Fibroblast of skin of left biceps (primary cell): Measurements from ENCODE around the gene GALNTL6.
A peak's percentile ranks its signal among the peaks of the same experiment; 100 is the strongest.

Experiments
- DNase-seq, 2 experiments: peaks; one replicate each; pipeline ENCODE4 v3.0.0-alpha.2; 2013; ENCODE audit warnings: low read depth in 2 of 2

Gene GALNTL6

DNA sequence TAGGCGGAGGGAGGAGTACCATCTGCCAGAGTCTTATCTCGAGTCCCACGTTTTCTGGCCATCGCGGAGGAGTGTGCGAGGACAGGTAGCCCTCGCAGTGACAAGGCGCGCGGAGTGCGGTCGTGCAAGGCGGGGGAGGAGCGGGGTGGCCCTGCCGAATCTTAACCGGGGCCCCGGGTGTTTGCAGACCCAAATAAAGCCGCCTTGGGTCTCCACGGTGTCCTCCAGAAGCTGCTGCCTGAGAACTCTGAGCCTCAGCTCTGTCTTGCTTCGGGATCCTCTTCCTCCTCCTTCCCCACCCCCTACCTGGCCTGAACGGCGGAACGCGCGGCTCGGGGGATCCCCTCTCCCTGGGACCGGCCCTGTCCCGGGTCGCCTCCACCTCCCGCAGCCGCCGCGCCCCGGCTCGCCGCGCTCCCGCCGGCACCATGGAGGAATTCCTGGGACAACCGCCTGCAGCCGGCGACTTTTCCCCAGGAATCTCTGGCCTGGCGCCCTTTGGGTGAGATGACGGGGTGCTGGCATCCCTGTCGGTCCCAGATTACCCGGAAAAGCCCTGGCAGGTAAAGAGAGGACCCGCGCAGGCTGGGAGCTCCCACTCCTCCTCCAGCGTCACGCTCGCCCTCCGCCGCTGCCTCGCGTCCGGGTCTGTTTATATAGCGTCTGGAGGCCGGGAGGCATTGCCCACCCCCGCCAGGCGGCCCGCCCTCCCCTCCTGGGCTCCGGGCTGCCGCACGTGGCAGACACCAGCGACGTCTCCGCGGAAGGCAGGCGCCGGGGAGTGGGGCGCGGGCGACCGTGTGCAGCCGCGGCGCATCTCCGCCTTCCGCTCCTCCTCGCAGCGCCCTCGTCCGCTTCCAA lies at the start of gene GALNTL6:
Gene GALNTL6 (plus strand): TSS at position 740 of the 861 bp plus-strand sequence.
- DNase-seq: peak; percentile 3 to 4

DNA sequence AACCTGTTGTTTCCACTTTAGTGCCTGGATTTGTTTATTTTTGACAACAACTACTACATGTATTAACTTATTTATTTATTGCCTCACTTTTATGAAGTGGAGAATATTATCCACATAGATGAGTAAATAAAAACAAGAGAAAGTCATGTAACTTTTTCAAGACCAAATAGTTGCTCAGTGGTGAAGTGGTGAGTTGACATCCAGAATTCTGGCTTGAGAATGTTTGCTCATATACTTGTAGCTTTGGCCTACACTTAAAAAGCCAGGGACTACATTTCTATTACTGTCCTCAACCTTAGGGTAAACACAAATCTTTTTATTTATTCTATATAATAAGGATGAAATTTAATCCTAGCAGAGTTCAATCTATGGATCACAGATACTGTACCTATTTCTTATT lies 47.7 kb upstream of the GALNTL6 start:
- DNase-seq: no peak

DNA sequence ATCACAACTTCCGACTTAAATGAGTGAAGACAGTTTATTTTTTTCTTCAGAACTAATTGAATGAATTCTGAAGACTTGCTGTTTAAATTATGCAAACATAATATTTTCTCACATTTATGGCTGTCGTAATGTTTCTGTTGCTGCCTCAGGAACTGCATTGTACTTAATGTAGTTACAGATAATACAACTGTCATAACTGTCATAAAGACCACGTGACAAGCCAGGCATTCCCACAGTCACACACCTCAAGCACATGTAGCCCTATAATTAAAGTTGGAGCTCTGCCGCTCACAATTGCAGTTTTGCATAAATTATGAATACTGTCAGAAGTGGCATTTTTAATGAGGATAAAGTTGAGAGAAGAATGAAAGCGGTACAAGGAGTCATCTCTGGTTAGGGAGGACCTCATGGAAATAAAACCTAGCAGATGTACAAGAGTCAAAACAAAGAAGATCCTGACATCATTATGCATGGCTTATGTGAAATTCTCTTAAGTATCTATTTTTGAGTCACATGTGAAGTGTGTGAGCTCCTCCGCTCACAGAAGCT lies 38.5 kb upstream of the GALNTL6 start:
- DNase-seq: no peak

DNA sequence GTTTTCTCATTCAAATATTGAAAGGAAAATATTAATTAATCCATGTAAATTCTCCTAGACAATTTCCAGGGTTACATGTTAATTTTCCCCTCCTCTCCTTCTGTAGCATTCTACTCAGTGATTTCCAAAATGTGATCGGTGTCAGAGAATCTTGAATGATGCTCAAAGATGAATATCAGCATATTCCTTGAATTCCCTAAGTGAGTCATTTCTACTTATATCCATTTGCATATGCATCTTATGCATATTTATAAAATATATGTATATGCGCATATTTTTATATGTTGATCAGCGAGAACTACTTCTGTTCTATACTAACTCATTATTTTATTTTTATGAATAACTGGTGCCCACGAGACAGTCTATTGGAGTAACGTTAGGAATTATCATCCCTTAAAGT lies 33.9 kb upstream of the GALNTL6 start:
- DNase-seq: no peak

DNA sequence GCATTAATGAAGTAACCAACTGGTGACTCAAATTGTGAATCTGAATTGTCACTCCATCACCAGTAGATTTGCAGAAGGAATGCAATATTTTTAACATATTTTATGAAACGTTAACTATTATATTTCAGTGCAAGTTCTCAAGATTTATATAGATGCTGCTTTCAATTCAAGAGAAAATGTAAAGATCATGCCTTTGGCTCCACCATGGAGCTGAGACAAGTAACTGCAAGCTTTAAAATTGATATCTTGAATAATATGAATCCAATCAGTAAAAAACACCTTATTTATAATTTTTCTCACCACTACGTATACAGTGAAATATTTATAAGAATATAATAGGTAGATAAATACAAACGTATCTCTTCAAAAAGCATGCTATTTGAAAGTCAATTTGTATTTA lies 27.8 kb upstream of the GALNTL6 start:
- no peak for DNase-seq

DNA sequence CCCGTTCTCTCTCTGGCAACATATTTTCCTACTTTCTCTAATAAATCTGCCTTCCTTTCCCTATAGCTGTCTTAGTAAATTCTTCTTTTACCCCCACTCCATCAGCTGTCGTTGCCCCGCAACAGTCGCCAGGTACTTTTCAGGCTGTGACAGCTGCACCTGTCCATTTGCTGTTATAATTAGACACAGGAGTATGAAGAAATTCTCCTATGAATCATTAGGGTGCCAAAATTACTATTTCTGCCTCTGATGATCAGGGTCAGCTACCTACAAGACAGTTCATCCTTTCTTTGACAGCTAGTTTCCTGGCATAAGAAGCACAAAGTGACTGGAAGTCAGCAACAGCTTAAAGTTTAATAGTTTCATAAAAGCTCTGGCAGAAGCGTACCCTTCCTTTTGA lies 19.5 kb upstream of the GALNTL6 start:
- no peak for DNase-seq

DNA sequence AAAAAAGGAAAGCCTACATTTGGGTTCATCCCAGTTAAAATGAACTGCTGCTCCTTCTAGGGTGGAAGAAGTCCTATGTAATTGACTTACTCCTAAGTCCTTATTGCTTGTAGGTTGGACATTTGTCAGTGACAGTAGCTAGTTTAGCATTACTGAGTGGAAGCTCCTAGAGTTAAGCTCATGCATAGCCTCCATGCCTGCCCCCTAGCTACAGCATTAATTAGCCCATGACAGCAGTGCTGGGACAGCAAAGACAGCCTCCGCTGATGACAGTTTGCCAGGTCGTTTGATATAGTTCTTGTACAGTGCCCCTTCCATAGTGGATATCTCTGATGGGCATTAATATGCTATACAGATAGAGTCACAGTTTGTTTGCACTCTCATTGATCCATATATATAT lies 18.7 kb upstream of the GALNTL6 start:
- DNase-seq: no peak

DNA sequence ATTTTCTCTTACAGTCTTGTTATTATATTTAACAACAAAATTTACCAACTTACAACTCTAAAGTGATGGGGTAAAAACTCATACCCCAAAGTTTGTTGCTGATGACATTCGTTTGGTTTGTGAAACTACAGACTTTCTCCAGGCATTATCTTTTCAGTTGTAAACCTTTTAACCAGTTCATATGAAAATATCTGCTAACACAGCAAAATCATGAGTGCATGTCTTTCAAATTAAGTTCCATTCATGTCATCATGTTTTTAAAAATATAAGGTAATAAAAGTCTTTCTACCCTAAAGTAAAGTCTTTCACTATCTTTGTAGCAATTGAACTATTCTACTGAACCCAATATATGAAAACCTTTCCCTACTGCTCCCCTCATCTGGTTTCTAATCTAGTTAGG lies 3.4 kb upstream of the GALNTL6 start:
- DNase-seq: no peak

DNA sequence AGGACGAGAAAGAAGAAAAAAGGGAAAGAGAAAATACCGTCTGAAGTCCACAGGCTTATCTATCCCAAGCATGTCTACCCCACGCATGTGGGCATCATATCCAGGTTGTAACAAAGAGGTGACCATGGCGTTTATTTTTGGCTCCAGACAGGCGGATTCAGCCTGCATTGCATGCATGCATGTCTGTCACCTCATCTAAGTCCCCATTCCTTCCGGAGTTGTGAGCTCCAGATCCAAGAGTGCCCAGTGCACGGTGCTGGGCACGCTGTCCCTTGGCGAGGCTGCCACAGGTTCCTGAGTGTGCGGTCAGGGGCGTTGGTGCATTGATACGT lies 905 bp upstream of the GALNTL6 start:
- DNase-seq: no peak

DNA sequence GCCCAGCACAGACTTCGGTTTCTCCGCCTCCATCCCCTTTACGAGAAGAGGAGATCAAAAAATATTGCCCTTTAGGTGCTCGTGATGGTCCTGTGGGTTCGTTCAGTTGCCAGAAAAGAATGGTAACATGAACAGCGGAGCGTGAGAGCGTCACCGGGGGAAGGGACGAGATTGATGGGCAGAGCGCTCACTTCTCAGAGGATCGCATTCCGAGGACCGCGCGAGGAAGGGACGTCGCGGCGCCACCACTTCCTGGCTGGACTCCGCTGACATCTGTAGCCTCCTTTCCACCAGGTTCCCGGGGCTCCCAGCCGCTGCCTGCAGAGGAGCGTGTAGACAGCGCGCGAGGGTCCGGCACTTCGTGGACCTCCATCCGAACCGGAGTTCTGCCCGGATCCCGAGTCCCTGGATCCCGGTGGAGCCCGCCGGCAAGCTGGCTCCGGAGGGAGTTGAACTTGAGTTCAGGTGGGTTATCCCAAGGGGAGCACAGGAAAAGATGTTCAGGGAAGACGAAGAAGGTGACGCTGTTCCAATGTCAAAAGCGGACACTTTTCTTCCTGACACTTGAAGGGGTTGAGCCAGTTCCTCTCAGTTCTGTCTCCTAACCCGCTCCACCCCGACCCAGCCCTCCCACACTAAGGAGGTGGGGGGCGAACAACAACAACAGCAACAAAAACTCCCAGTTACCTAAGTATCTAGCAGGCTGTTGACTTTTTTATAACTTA lies 484 bp downstream of the GALNTL6 start:
- no peak for DNase-seq

DNA sequence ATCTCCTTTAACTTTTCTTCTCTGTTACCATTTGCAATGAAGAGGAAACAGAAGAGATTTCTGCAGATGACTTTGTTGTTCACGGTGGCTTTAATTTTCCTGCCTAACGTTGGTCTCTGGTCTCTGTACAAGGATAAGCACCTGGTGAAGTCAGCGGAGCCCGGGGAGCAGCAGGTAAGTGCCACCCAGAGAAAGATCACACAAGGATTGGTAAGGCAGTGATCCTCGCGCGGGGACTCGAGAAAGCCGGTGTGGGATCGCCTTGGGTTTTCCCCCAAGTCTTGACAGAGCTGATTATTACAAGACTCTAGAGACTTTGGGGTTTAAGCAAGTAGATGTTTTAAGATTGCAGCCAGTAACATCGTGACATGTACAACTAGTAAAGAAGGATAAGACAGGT lies 1.3 kb downstream of the GALNTL6 start:
- no peak for DNase-seq

DNA sequence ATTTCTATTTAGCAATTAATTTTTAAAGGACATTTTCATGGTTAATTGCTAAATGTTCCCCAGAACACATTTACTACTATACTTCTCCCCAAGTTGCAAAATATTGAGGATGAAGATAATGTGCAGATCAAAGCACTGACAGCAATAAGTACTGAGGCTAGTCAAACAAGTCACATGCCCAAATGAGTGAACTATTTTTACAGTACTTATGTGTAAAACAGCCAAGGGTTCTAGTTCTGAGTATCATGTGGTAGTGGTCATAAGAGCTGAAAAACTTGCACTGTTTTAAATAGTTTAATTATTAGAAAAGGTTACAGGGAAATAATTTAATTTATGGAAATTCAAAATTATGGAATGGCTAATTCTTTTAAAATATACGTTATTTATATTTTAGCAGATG lies 3.8 kb downstream of the GALNTL6 start:
- no peak for DNase-seq

DNA sequence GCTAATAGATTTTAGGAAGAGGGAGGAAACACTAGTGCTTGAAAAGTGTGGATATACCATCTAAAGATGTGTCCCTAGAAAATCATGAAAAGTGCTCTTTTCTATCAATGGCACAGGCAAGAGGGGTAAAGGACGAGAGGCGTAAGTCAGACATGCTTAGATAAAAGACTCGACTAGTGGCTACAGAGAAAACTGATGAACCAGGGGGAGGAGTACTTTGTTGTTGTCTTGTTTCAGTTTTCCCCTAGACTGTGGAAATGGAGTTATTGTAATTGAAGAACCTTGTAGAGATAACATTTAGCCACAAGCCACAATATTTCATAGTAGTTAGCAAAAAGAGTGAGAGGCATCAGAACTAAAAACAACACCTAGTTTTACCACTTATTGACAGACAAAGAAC lies 21.4 kb downstream of the GALNTL6 start:
- DNase-seq: no peak

DNA sequence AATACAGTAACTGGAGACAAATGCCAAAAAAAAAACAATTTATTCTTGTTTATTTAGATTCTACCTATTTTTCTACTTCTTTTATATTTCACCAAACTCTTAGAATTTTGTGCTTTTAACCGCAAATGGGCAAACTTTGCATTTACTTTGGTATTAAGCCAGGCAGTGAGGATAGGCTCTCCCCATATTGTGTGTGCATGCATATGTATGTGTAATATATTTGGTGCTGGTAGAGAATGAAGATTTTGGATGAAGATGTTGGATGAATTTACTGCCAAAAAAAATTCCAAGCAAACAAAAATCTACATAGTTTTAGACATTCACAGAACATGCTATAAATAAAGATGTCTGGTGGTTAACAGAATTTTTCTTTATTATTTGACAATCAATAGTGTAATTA lies 30.3 kb downstream of the GALNTL6 start:
- no peak for DNase-seq

DNA sequence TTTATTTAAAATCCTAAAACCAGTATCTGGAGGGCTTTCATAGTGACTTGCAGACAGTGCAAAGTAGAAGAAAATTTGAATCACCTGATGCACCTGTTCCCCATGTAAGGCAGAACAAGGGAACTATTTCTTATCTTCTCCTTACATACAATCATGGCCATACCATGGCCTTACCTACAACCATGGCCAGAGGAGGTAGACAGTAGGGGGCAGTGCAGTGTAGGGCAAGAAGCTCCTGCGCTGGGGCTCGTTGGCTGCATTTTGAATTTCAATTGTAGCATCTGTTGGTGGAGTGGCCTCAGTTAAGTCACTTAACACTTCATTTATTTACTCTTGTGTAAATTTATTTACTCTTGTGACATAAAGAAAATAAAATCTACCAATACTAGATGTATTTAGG lies 33.0 kb downstream of the GALNTL6 start:
- peak in 1 of 2 experiments; percentile 18 for DNase-seq

DNA sequence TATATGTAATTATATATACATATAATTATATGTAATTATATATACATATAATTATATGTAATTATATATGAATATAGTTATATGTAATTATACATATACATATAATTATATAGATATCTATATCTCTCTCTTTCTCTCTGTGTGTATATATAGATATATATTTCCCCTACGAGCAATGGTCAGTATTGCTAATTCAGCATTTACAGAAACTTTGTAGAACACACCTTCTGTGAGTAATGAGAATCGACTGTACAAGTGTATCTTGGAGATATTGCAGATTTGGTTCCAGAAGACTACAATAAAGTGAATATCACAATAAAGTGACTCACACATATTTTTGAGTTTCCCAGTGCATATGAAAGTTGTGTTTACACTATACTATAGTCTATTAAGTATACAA lies 33.7 kb downstream of the GALNTL6 start:
- no peak for DNase-seq

DNA sequence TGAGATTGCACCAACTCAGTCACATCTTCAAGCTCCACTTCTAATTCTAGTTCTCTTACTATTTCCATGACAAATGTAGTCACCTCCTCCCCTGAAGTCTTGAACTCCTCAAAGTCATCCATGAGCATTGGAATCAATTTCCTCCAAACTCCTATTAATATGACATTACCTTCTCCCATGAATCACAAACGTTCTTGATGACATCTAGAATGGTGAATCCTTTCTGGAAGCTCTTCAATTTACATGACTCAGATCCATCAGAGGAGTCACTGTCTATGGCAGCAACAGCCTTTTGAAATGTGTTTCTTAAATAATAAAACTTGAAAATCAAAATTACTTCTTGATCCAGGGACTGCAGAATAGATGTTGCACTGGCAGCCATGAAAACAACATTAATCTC lies 34.5 kb downstream of the GALNTL6 start:
- peak in 1 of 2 experiments; percentile 6 for DNase-seq

DNA sequence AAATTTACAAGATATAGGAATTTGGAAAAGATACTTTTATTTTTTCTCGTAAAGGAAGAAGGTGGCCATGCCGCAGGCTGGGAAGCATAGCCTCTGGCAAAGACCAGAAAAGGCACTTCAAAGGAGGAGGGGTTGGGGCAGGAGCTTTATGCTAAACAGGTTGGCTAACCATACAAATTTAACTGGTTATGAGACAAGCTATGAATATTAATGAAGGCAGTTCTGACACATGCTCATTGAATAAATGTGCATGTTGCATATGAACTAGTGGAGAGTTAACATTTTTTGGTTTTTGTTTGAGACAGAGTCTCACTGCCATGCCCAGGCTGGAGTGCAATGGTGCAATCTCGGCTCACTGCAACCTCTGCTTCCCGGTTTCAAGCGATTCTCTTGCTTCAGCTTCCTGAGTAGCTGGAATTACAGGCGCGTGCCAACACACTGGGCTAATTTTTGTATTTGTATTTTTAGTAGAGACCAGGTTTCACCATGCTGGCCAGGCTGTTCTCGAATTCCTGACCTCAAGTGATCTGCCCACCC lies 36.5 kb downstream of the GALNTL6 start:
- DNase-seq: no peak

DNA sequence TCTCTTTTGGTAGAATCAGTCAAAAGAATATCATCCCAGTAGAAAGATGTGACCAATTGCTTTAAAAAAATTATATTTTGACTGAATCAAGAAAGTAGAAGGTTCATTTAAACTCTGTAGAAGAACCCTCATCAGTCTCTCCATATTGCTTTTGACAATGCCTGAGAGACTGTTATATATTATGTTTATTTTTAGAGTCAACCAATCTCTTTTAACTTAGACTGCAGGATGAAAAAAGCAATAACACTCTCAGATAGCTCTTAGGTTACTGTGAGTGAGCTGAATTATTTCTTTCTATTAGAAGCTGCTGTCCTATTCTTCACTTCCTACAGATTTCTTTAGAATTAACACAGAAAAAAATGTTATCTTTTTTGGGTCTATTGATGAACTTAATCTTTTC lies 38.1 kb downstream of the GALNTL6 start:
- no peak for DNase-seq

DNA sequence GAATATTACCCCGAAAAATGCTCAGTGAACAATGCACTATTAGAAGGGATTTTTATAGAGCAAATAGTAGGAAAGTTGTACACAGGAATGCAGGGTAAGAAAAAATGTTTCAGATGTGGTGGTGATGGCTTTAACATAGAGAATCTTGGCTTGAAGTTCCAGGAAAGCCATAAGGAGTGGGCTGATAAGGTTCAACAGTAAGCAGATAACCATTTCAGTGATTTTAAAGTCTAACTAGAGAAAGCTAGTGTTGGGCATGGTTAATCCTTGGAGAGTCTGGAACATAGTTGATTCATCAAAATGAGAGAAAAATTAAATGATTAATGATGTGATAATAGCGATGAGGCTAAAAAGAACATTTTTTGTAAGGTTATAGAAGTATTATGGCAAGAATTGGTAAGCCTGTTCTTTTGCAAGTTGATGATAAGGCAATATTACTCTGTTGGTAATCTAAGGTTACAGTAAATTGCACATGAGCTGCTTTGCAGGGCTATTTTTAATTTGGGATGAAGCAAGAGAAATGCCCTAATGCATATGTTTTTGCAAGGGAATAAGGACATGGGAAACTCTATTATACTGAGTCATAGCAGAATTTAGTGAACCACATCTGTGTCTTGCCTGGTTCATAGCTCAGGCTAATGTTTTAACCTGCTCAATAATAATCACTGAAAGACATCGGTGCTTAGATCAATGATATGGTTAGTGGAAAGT lies 44.3 kb downstream of the GALNTL6 start:
- DNase-seq: peak; percentile 41 to 54

DNA sequence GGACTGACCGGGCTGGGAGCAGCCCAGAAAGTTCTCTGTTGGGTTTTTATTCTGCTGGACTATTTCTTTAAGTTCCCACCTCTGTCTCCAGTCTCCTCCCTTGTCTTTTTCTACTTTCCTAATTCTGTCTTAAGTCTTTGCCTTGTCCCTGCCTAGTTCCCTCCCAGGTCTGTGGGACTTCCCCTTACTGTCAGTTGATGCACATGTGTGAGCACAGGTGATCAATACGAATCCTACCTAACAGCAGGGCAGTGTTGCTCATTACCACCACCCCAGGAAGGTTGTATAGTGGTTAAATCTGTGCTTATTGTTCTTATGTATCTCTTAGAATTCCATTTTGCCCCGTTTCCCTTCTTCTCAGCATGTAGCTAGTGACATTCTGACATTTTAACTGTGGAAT lies 62.1 kb downstream of the GALNTL6 start:
- no peak for DNase-seq

DNA sequence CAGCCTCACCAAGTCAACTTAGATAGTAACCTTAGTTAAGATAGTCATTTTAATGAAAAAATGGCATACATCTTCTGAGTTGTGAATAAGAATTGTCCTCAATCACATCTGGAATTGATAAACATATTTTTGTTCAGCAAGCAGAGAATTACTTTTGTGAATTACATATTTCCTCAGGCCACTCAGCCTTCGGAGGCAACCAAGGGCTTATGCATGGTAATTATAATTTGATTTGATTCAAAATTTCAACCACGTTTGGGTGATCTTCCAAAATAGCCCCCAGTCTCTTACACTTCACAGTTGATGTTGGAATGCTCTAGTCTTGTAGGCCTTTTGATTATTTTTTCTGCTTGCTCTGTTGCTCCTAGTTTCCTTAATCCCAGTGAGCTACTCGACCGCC lies 63.4 kb downstream of the GALNTL6 start:
- peak in 1 of 2 experiments; percentile 23 for DNase-seq
